WERI-Rb-1 (cell line): ENCODE results near the gene NTN4.
"Not testable (repeated sequence)": the region's sequence is repeated elsewhere in the genome, so short reads cannot be mapped to it uniquely, and the experiment has no call there.

Experiments
- DNase-seq: peaks from one replicate; pipeline ENCODE4 v3.0.0-alpha.2; 2020
- H3K27ac ChIP-seq: fragments of 250-450 bp; sonication (Bioruptor Pico); 2 replicates; pipeline ENCODE4 v1.5.1; 2020; ENCODE audit warnings: mild to moderate bottlenecking, moderate library complexity
- H3K27me3 ChIP-seq: fragments of 250-450 bp; sonication (Bioruptor Pico); 2 replicates; pipeline ENCODE4 v1.5.1; 2021; ENCODE audit warnings: mild to moderate bottlenecking, low read depth, moderate library complexity; ENCODE audit not compliant: insufficient read depth, severe bottlenecking
- H3K36me3 ChIP-seq: fragments of 250-450 bp; sonication (Bioruptor Pico); 2 replicates; pipeline ENCODE4 v1.5.1; 2020; ENCODE audit warnings: mild to moderate bottlenecking, moderate library complexity
- H3K4me3 ChIP-seq: 2 replicates; pipeline ENCODE4 v1.5.1; 2011; ENCODE audit warnings: low read depth, mild to moderate bottlenecking, control low read depth, low read length
- H3K9me3 ChIP-seq: fragments of 250-450 bp; sonication (Bioruptor Pico); 2 replicates; pipeline ENCODE4 v1.5.1; 2021; ENCODE audit warnings: mild to moderate bottlenecking, moderate library complexity; ENCODE audit not compliant: severe bottlenecking
- CTCF ChIP-seq: IDR thresholded peaks from 2 replicates; pipeline ENCODE4 v1.5.1; 2011; ENCODE audit warnings: low read depth, mild to moderate bottlenecking, control low read depth, inconsistent platforms, low read length

The NTN4 gene

GRCh38 chr12:95762123-95762785, 28.3 kb downstream of the NTN4 start:
- no peak for TF ChIP-seq CTCF
- Histone ChIP-seq H3K4me3 (no peak overlapping the region), H3K9me3 (no peaks in the 10 kb centered on the region), H3K36me3 (no peaks in the 10 kb centered on the region), H3K27ac (no peak overlapping the region), H3K27me3 (no peaks in the 10 kb centered on the region)
- no peak for DNase-seq

DNA sequence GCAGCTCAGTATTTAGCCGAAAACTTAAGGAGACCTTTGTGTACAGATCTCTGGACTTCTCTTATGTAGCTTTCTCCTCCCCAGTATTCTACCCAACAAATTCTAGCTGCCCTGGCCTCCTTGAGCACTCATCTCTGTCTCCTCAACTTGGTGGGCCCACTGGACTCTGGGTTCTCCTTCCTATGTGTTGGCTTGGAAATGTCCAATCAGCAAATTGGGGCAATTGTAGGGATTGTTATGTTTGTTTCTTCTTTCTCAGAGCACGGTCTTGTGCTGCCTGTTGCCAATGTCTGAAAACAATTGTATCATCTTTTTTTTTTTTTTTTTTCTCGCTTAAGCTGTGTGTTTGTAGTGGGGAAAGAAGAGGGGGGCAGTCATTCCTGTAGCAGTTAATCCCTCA, 30.2 kb downstream of the NTN4 start:
- Histone ChIP-seq H3K27ac (no peak overlapping the region), H3K4me3 (no peak overlapping the region), H3K36me3 (no peaks in the 10 kb centered on the region), H3K27me3 (no peaks in the 10 kb centered on the region), H3K9me3 (no peaks in the 10 kb centered on the region)
- no peak for DNase-seq
- TF ChIP-seq CTCF, result no peak

DNA sequence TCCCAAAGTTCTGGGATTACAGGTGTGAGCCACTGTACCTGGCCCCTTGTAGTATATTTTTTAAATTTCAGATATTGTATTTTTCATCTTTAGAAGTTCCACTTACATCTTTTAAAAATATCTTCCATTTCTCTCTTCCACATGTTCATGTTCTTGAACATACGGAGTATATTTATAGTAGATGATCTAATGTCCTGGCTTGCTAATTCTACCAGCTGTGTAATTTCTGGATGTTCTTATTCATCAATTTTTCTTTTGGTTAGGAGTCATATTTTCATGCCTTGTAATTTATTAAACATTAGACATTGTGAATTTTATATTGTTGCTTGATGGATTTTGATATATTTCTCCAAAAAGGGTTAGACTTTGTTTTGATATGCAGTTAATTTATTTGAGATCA, 30.8 kb downstream of the NTN4 start:
- Histone ChIP-seq H3K4me3 (no peak overlapping the region), H3K27ac (no peak overlapping the region), H3K9me3 (no peaks in the 10 kb centered on the region), H3K27me3 (no peaks in the 10 kb centered on the region), H3K36me3 (no peaks in the 10 kb centered on the region)
- no peak for TF ChIP-seq CTCF
- DNase-seq, result no peak

DNA sequence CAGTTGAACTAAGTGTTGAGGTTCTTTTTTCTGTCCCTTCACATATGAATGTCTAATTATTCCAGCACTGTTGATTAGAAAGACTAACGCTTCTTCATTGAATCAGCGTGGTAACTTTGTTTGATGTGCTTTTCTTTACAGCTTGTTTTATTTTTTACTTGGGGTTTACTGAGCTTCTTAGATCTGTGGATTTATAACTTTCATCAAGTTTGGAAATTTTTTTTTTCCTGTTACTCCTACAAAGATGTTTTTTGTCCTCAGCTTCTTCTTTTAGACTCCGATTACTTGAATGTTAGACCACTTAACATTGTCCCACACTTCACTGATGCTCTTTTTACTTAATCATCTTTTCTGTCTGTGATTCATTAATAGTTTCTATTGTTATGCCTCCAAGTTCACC, 31.5 kb downstream of the NTN4 start:
- no peak for TF ChIP-seq CTCF
- H3K27me3 ChIP-seq, result no peaks in the 10 kb centered on the region
- no peak overlapping the region for H3K4me3 ChIP-seq
- no peak overlapping the region for H3K27ac ChIP-seq
- DNase-seq, result no peak
- no peaks in the 10 kb centered on the region for H3K36me3 ChIP-seq
- no peaks in the 10 kb centered on the region for H3K9me3 ChIP-seq

GRCh38 chr12:95756362-95756761, 34.2 kb downstream of the NTN4 start:
- H3K27me3 ChIP-seq, result no peaks in the 10 kb centered on the region
- no peaks in the 10 kb centered on the region for H3K36me3 ChIP-seq
- H3K4me3 ChIP-seq, result no peak overlapping the region
- H3K9me3 ChIP-seq, result no peaks in the 10 kb centered on the region
- no peak overlapping the region for H3K27ac ChIP-seq
- TF ChIP-seq CTCF, result no peak
- DNase-seq, result no peak

- TF ChIP-seq CTCF, result no peak
- Histone ChIP-seq H3K27me3 (no peaks in the 10 kb centered on the region), H3K9me3 (no peaks in the 10 kb centered on the region), H3K4me3 (no peak overlapping the region), H3K27ac (no peak overlapping the region), H3K36me3 (no peaks in the 10 kb centered on the region)
- no peak for DNase-seq
Measured at GRCh38 chr12:95755261-95755865, 35.2 kb downstream of the NTN4 start.

DNA sequence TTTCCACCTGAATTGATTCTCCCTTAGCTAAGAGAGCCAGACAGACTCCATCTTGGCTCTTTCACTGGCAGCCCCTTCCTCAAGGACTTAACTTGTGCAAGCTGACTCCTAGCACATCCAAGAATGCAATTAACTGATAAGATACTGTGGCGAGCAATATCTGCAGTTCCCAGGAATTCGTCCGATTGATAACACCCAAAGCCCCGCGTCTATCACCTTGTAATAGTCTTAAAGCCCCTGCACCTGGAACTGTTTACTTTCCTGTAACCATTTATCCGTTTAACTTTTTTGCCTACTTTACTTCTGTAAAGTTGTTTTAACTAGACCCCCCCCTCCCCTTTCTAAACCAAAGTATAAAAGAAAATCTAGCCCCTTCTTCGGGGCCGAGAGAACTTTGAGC, 44.5 kb downstream of the NTN4 start:
- not testable (repeated sequence) for H3K27me3 ChIP-seq, H3K36me3 ChIP-seq, DNase-seq, H3K9me3 ChIP-seq, H3K27ac ChIP-seq, H3K4me3 ChIP-seq
